Heart left ventricle (tissue), 13 donors: ENCODE data around the gene XRCC5.

ENCODE experiments used
- CTCF ChIP-seq, 12 donors: fragments of 200-600 bp; sonication (generic) in 4 of 12; IDR thresholded peaks; one replicate each; pipeline versions ENCODE4 v1.5.0 to v1.8.0; 2018 to 2022; ENCODE audit warnings: antibody characterized with exemption in 12 of 12, mild to moderate bottlenecking in 5 of 12
- POLR2A ChIP-seq, 2 donors: fragments of 450-650 bp; IDR thresholded peaks; one replicate each; pipeline ENCODE4 v1.6.1; 2017; ENCODE audit warnings: antibody characterized with exemption in 2 of 2, mild to moderate bottlenecking in 2 of 2, moderate library complexity in 2 of 2
- donor health status: ischemic (EF 13 %, LVEDD 7.1; RV severe dilation, severe dysfunction).
- donor health status: DM: no; HTN: yes; CAD: no.
- donor health status: DM: no; HTN: no; CAD: no.
- donor health status: ischemic (EF 25% LVEDD 6.9; RV normal size, moderate dysfunction).
- donor health status: ischemic (EF 25% LVEDD 5.7; RV mildly dilated, moderate dysfunction).
- donor health status: ischemic (EF 35%, LVEDD 5.7; RV mildly dilated, moderate dysfunction).
- donor health status: nonischemic (EF 11% LVEDD 7.7; RV severe dilation, severe dysfunction).
- donor health status: DM: yes; HTN: yes; CAD: no.
- donor health status: PGD.
- donor health status: ischemic (EF 29% LVEDD 5.4; RV normal size, mild dysfunction).
- donor health status: nonischemic (EF 23%, LVEDD 6.1; RV moderate dilation, normal function).

GRCh38 chr2:216114382-216114713 is 5.2 kb downstream of the XRCC5 start:
- TF ChIP-seq CTCF (IDR thresholded peaks at IDR 0.05) (no peak), POLR2A (IDR thresholded peaks at IDR 0.05) (no peak)
